ENCODE results near the gene PFKL. TPM values are rescaled to one million over a fixed set of nuclear protein-coding genes. Genes with fewer than 3 reads are reported as not detected.
A peak's percentile ranks its signal among the peaks of the same experiment; 100 is the strongest.

Gene PFKL
- polyA plus RNA-seq (2013, experiment 1 of 2), result 78.6 TPM
- polyA plus RNA-seq (2013, experiment 2 of 2), result 67.2 TPM

DNA sequence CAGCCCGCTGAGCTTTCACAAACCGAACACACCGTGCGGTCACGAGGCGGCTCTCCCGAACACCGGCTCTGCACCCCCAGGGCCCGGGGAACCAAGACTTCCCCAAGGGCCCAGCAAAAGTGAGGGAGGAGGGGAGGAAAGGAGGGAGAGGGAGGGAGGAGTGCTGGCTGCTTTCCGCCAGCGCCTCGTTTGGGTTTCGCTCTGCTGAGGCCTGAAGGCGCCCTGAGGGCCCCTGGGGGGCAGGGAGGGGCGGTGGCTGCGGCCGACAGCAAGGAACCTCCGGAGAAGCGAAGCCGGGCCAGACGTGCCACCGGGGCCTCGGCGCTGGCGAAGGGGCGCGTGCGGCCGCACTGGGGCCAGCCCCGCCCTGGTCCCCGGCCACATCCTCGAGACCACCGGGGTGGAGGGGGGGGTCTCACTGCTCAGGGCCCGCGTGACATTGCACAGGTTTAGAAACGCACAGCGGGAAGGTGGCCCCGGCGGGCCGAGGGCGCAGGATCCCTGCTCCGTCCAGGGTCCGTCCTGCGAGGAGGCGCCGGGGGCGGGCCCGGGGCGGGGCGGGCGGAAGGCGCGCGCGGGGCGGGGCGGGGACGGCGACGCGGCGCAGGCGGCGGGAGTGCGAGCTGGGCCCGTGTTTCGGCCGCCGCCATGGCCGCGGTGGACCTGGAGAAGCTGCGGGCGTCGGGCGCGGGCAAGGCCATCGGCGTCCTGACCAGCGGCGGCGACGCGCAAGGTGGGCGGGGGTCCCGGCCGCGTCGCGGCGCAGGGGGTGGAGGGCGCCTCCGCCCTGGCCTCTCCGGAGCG, at the start of gene PFKL:
Gene PFKL (plus strand): TSS at position 596 of the 804 bp plus-strand sequence. CDS start 53 bp downstream, at position 649.
- H3K9me3 ChIP-seq (ENCODE audit: control insufficient read depth, low read length), result no peaks in the 10 kb centered on the region

DNA sequence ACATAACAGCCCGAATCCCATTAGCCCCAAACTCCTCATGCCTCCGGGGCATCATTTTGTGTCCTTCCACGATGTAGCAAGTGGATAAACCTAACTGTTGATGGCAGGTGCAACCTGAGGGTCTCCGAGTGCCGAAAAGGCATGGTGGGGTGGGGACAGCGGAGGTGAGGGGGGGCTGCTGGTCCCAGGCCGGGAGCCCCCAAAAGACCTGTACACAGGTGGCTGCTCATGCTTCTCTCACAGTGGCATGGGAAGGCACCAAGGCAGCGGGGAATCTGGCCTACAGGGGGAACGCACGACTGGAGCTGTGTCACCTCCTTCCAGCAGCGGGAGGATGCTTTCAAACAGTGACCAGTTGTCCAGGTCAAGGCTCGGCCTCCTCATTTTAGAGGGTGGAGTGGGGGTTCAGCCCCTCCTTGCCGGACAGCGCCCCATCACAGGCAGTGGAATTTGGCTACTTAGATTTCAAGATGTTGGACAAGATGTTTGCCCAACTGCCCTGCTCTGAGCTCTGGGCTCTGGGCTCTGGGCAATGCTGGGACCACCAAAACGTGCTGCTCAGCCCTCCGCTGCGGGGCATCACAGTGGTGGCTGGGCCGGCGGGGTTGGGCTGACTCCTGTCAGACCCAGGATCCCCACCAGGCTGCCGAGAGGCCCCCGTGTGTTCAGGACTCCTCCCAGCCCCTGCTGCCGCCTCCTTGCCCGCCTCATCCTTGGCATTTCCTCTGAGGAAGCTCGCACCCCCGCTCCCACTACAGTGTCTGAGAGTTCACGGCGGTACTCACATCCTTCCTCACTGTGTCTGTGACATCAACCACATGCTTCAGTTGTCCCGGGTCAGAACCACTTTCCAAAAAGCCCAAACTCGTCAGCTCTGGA, 45.8 kb upstream of the PFKL start:
- 86 to 87% methylated on average over 26 to 29 of the region's 29 CpGs for WGBS, 2 experiments (ENCODE audit: insufficient coverage in 2 of 2)
- Histone ChIP-seq H3K4me1 (ENCODE audit: control insufficient read depth, insufficient read depth, low read length, poor library complexity, severe bottlenecking) (peaks cover 12% of the 10 kb centered on the region), H3K4me3 (ENCODE audit: extremely low read depth, insufficient read depth, low read length, poor library complexity, severe bottlenecking) (no peak overlapping the region), H3K27ac (ENCODE audit: low read depth, low read length, severe bottlenecking) (no peak overlapping the region), H3K9me3 (ENCODE audit: control insufficient read depth, low read length) (no peaks in the 10 kb centered on the region), H3K36me3 (ENCODE audit: control insufficient read depth, insufficient read depth, low read length) (no peaks in the 10 kb centered on the region)

More for the DNA sequence above, at the start of gene PFKL:
- H3K4me3 ChIP-seq (ENCODE audit: extremely low read depth, insufficient read depth, low read length, poor library complexity, severe bottlenecking), result peak within 1 kb of the TSS; percentile 69
- peaks cover 3% of the 10 kb centered on the region for H3K4me1 ChIP-seq (ENCODE audit: control insufficient read depth, insufficient read depth, low read length, poor library complexity, severe bottlenecking)
- no peaks in the 10 kb centered on the region for H3K36me3 ChIP-seq (ENCODE audit: control insufficient read depth, insufficient read depth, low read length)
- 1% methylated on average over 64 to 79 of the region's 94 CpGs for WGBS, 2 experiments (ENCODE audit: insufficient coverage in 2 of 2)
- H3K27ac ChIP-seq (ENCODE audit: low read depth, low read length, severe bottlenecking), result no peak within 1 kb of the TSS

DNA sequence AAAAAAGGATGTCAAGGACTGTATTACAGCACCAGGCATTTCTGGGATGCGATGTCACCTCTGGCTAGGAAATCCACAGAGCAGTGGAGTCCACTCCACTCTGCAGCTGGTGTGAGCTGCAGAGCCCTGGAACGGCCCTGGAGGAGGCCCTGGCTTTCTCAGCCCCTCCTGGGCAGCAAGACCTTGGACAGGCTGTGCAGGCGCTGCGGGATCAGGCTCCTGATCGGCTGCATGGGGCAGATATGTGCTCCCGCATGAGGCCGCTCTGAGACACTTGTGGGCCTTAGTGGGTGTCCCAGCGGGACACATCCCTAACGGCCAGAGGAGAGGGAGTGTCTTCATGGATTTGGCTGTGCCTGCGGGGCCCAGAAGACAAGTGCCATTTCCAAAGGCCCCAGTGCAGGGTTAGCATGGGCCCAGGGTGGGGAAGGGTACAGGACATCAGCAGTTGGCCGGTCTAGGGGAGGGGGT, 44.3 kb upstream of the PFKL start:
- no peaks in the 10 kb centered on the region for H3K36me3 ChIP-seq (ENCODE audit: control insufficient read depth, insufficient read depth, low read length)
- peaks cover 12% of the 10 kb centered on the region for H3K4me1 ChIP-seq (ENCODE audit: control insufficient read depth, insufficient read depth, low read length, poor library complexity, severe bottlenecking)
- no peak overlapping the region for H3K4me3 ChIP-seq (ENCODE audit: extremely low read depth, insufficient read depth, low read length, poor library complexity, severe bottlenecking)
- no peak overlapping the region for H3K27ac ChIP-seq (ENCODE audit: low read depth, low read length, severe bottlenecking)
- WGBS, 2 experiments (ENCODE audit: insufficient coverage in 2 of 2), result 92% methylated on average over 9 to 11 of the region's 11 CpGs
- no peaks in the 10 kb centered on the region for H3K9me3 ChIP-seq (ENCODE audit: control insufficient read depth, low read length)

DNA sequence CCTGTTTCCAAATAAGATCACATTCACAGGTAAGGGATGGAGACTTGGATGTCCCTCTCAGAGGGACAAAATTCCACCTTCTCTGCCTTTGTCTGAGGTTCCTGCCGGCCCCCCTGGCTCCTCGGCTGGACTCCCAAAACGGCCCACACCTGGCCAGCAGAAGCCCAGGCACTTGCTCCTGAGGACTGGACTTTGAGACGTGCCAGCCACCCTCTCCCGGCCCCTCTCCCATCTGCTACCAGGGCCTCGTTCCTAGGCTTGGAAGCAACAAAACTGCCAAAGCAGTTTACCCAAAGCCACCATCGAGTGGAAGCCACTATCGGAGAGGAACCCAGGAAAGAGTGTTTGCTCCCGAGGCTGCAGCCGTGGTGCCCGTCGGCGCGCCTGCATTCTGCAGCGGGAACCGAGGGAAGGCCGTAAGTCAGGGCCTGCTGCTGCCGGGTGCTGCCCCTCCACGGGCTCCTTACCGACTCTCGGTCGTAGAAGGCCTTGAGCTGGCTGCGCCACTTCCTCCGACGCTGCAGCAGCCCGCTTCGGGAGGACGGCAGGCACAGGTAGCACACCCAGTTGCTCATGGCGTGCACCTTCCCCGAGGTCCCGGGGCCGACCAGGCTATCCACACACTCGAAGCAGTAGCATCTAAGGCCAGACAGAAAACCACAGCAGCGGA, 41.7 kb upstream of the PFKL start:
- Histone ChIP-seq H3K4me1 (ENCODE audit: control insufficient read depth, insufficient read depth, low read length, poor library complexity, severe bottlenecking) (peaks cover 13% of the 10 kb centered on the region), H3K9me3 (ENCODE audit: control insufficient read depth, low read length) (no peaks in the 10 kb centered on the region), H3K36me3 (ENCODE audit: control insufficient read depth, insufficient read depth, low read length) (no peaks in the 10 kb centered on the region), H3K27ac (ENCODE audit: low read depth, low read length, severe bottlenecking) (no peak overlapping the region), H3K4me3 (ENCODE audit: extremely low read depth, insufficient read depth, low read length, poor library complexity, severe bottlenecking) (no peak overlapping the region)
- WGBS, 2 experiments (ENCODE audit: insufficient coverage in 2 of 2), result 95 to 96% methylated on average over 33 to 34 of the region's 34 CpGs

DNA sequence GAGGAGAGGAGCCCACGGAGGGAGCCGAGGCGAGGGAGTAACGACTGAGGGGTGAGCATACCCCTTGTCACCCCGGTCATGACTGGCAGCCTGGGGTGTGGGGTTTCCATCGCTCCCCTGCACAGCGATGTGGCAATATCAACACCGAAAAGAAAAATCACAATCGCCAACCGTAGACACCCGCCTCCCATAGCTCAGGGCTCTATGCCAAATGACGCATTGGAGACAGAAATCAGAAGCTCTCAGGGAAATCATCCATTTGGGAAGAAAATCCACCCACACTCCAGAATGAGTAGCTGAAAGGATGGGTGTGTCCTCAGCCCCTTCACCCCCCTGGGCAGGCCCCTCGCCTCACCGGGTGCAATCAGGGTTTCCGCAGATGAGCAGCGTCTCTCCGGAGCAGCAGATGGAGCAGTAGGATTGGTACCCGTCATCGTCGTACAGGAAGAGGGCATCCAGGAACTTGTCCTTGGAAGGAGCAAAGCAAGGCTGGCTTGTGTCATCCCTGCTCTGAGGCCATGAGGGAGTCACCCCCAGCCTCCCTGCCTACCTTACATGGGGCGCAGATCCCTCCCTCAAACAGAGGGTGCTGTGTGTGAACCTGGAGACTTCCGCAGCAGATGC, 40.7 kb upstream of the PFKL start:
- Histone ChIP-seq H3K36me3 (ENCODE audit: control insufficient read depth, insufficient read depth, low read length) (no peaks in the 10 kb centered on the region), H3K27ac (ENCODE audit: low read depth, low read length, severe bottlenecking) (no peak overlapping the region), H3K9me3 (ENCODE audit: control insufficient read depth, low read length) (no peaks in the 10 kb centered on the region), H3K4me1 (ENCODE audit: control insufficient read depth, insufficient read depth, low read length, poor library complexity, severe bottlenecking) (peaks cover 20% of the 10 kb centered on the region), H3K4me3 (ENCODE audit: extremely low read depth, insufficient read depth, low read length, poor library complexity, severe bottlenecking) (no peak overlapping the region)
- 90% methylated on average over 18 to 20 of the region's 22 CpGs for WGBS, 2 experiments (ENCODE audit: insufficient coverage in 2 of 2)

DNA sequence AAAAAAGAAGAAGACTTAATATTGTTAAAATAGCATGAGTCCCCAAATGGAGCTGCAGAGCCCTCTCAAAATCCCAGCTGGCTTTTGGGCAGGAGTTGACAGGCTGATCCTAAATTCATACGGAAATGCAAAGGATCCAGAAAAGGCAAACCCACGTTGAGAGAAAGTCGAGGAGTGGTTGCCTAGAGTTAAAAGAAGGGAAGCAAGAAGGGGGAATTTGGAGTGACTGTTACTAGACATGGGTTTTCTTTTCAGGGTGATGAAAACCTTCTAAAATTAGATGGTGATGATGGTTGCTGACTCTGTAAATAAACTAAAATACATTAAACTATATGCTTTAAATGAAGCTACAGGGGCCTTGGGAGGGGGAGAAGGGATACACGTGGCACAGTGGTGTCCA, 39.8 kb upstream of the PFKL start:
- peaks cover 15% of the 10 kb centered on the region for H3K4me1 ChIP-seq (ENCODE audit: control insufficient read depth, insufficient read depth, low read length, poor library complexity, severe bottlenecking)
- WGBS, 2 experiments (ENCODE audit: insufficient coverage in 2 of 2), result 78% methylated on average over 3 to 4 of the region's 4 CpGs
- H3K27ac ChIP-seq (ENCODE audit: low read depth, low read length, severe bottlenecking), result no peak overlapping the region
- no peaks in the 10 kb centered on the region for H3K9me3 ChIP-seq (ENCODE audit: control insufficient read depth, low read length)
- no peaks in the 10 kb centered on the region for H3K36me3 ChIP-seq (ENCODE audit: control insufficient read depth, insufficient read depth, low read length)
- no peak overlapping the region for H3K4me3 ChIP-seq (ENCODE audit: extremely low read depth, insufficient read depth, low read length, poor library complexity, severe bottlenecking)

DNA sequence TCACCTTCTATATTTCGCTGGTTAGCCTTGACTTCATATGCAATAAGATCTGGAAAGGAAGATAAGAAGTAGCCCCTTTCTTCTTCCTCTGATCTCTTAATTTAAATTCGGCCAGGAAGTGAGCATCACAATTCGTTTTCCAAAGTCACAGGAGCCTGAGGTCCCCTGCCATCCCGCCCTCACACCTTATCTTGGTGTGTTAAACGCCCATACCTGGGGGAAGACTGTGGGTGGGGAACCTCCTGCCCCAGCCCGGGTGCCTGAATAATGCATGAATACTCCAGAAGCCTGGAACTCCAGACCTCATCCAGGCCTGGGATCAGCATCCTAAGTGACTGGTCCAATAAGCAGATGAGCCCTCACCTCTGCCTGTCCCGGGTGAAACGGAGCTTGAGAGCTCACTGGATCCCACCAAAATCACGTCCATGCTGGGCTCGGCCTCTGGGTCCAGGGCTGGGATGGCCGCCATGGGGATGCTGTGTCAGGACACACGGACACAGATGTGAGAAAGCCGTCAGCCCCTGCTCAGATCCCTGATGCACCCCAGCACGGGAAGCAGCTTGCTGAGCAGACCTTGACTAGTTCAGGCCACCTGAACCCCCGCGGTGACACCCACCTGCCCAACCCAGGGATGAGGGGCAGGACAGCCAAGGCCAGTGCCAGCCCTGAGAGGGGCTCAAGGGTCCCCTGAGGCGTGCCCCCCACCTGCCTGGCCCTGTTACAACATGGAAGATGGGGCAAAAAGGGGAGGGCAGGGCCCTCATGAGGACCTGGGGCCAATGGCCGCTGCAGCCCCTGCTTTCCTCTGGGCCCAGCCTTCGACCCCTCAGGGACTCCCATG, 38.8 kb upstream of the PFKL start:
- WGBS, 2 experiments (ENCODE audit: insufficient coverage in 2 of 2), result 81 to 84% methylated on average over 12 to 16 of the region's 19 CpGs

DNA sequence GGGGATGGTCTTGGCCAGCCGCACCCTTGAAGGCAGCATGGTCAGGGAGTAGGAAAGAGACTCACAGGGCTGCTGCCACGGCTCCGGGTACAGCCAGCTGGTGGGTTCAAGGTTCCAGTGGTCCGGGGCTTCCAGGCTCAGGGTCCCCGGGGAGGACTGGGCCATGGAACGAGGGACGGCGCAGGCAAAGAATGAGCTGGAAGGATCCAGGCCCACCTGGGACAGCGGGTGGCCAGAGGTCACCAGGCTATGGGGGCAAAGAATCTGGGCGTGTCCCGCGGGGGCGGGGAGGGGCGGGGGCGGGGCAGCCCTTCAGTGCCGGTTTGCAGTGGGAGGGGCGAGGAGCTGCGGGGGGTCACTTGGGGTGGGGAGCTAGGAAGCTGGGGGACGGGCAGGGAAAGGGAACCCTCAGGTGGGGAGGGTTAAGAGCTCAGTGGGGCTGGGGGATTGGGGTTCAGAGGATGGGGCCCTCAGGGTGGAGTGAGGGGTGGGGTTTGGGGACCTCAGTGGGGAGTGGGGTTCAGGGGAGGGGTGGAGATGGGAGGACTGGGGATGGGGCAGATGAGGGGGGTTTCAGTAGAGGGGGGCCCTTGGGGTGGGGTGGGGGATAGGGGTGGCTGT, 38.1 kb upstream of the PFKL start, which contains the start of gene DNMT3L:
Gene DNMT3L (minus strand): TSS at position 223 of the 621 bp plus-strand sequence. CDS start 638 bp downstream, outside the sequence.
- Histone ChIP-seq H3K4me3 (ENCODE audit: extremely low read depth, insufficient read depth, low read length, poor library complexity, severe bottlenecking) (no peak within 1 kb of the TSS), H3K36me3 (ENCODE audit: control insufficient read depth, insufficient read depth, low read length) (no peaks in the 10 kb centered on the region), H3K27ac (ENCODE audit: low read depth, low read length, severe bottlenecking) (no peak within 1 kb of the TSS), H3K4me1 (ENCODE audit: control insufficient read depth, insufficient read depth, low read length, poor library complexity, severe bottlenecking) (peaks cover 9% of the 10 kb centered on the region), H3K9me3 (ENCODE audit: control insufficient read depth, low read length) (no peaks in the 10 kb centered on the region)
- 74 to 78% methylated on average over 8 to 13 of the region's 19 CpGs for WGBS, 2 experiments (ENCODE audit: insufficient coverage in 2 of 2)

More for the DNA sequence above, 38.8 kb upstream of the PFKL start:
- Histone ChIP-seq H3K4me1 (ENCODE audit: control insufficient read depth, insufficient read depth, low read length, poor library complexity, severe bottlenecking) (peaks cover 9% of the 10 kb centered on the region), H3K27ac (ENCODE audit: low read depth, low read length, severe bottlenecking) (no peak overlapping the region), H3K9me3 (ENCODE audit: control insufficient read depth, low read length) (no peaks in the 10 kb centered on the region), H3K36me3 (ENCODE audit: control insufficient read depth, insufficient read depth, low read length) (no peaks in the 10 kb centered on the region), H3K4me3 (ENCODE audit: extremely low read depth, insufficient read depth, low read length, poor library complexity, severe bottlenecking) (no peak overlapping the region)

DNA sequence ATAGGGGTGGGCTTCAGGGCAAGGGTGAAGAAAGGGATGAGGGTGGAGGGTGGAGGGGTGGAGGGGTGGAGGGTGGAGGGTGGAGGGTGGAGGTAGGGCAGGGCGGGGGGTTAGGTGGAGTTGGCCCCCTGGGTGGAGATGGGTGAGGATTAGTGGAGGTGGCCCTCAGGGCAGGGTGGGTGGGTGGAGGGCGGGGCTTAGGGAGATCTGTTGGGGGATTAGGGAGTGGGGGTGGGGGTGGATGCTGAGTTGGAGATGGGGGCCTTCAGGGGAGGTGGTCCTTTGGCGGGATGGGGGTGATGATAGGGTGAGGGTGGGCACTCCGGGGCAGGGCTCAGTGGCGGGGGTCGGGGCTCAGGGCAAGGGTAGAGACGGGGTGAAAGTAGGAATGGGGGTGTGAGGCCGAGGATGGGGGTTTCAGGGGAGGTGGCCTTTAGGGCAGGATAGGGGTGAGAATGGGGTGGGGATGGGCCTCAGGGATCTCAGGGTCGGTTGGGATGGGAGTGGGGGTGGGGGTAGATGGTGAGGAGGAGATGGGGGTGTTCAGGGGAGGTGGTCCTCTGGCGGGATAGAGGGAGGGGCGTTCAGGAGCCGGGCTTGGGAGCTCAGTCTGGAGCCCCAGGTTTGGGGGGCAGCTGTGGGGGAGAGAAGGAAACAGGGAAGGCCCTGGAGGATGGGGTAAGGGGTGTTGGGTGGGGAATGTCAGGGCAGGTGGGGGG, 37.4 kb upstream of the PFKL start:
- WGBS, 2 experiments (ENCODE audit: insufficient coverage in 2 of 2), result 63 to 73% methylated on average over 2 to 6 of the region's 12 CpGs
- no peaks in the 10 kb centered on the region for H3K9me3 ChIP-seq (ENCODE audit: control insufficient read depth, low read length)
- H3K4me3 ChIP-seq (ENCODE audit: extremely low read depth, insufficient read depth, low read length, poor library complexity, severe bottlenecking), result no peak overlapping the region
- no peaks in the 10 kb centered on the region for H3K36me3 ChIP-seq (ENCODE audit: control insufficient read depth, insufficient read depth, low read length)
- peaks cover 9% of the 10 kb centered on the region for H3K4me1 ChIP-seq (ENCODE audit: control insufficient read depth, insufficient read depth, low read length, poor library complexity, severe bottlenecking)
- no peak overlapping the region for H3K27ac ChIP-seq (ENCODE audit: low read depth, low read length, severe bottlenecking)
